CD14-positive monocyte (primary cell): ENCODE measurements around the gene BAZ2B. TPM values are rescaled to one million over a fixed set of nuclear protein-coding genes. Genes with fewer than 3 reads are reported as not detected.

Experiments
- DNase-seq, 3 donors: peaks; one replicate each; pipeline ENCODE4 v3.0.0-alpha.2; 2011 to 2022
- H2AFZ ChIP-seq: 2 replicates; pipeline ENCODE4 v1.6.0; 2012; ENCODE audit warnings: mild to moderate bottlenecking, low read depth, low read length, inconsistent platforms; ENCODE audit not compliant: insufficient read depth, poor library complexity, severe bottlenecking
- H3K27ac ChIP-seq, 2 donors: 1 replicate in 1 of 2; 2 replicates in 1 of 2; pipeline ENCODE4 v1.5.1; 2012 to 2013; ENCODE audit warnings: low read length in 2 of 2, control low read depth in 1 of 2, inconsistent platforms in 1 of 2, low read depth in 1 of 2, mild to moderate bottlenecking in 1 of 2
- H3K27me3 ChIP-seq, 2 donors: one replicate each; pipeline versions ENCODE4 v1.6.0 to v1.6.1; 2011 to 2013; ENCODE audit warnings: low read length in 2 of 2; ENCODE audit not compliant: control insufficient read depth in 2 of 2, insufficient read depth in 2 of 2
- H3K36me3 ChIP-seq, 2 donors: replicated peaks in 1 of 2; 1 replicate in 1 of 2; 2 replicates in 1 of 2; pipeline versions ENCODE4 v1.5.1 to v1.6.1; 2012 to 2013; ENCODE audit warnings: low read length in 2 of 2, control low read depth in 1 of 2, inconsistent platforms in 1 of 2, mild to moderate bottlenecking in 1 of 2; ENCODE audit not compliant: insufficient read depth in 2 of 2, control insufficient read depth in 1 of 2
- H3K4me1 ChIP-seq, 2 donors: 1 replicate in 1 of 2; 2 replicates in 1 of 2; pipeline versions ENCODE4 v1.5.1 to v1.6.1; 2012 to 2013; ENCODE audit warnings: low read length in 2 of 2, control low read depth in 1 of 2, inconsistent platforms in 1 of 2, mild to moderate bottlenecking in 1 of 2, moderate library complexity in 1 of 2; ENCODE audit not compliant: insufficient read depth in 2 of 2, control insufficient read depth in 1 of 2
- H3K4me2 ChIP-seq: replicated peaks from 2 replicates; pipeline ENCODE3; 2012; ENCODE audit warnings: low read length, moderate library complexity, mild to moderate bottlenecking; ENCODE audit not compliant: poor library complexity, severe bottlenecking; ENCODE audit errors: extremely low read depth
- H3K4me3 ChIP-seq, 3 experiments: fragments of 200-600 bp in 1 of 3; sonication (generic) in 1 of 3; replicated peaks in 1 of 3; 1 replicate in 2 of 3; 2 replicates in 1 of 3; pipeline ENCODE4 v1.5.1; 2011 to 2013; ENCODE audit warnings: low read length in 3 of 3, mild to moderate bottlenecking in 3 of 3, control low read depth in 2 of 3, low read depth in 2 of 3, inconsistent platforms in 1 of 3, moderate library complexity in 1 of 3
- H3K79me2 ChIP-seq: 2 replicates; pipeline ENCODE4 v1.6.0; 2012; ENCODE audit warnings: mild to moderate bottlenecking, control low read depth, inconsistent platforms, low read length, moderate library complexity; ENCODE audit not compliant: insufficient read depth
- H3K9ac ChIP-seq: 2 replicates; pipeline ENCODE4 v1.6.0; 2017; ENCODE audit warnings: low read length, mild to moderate bottlenecking; ENCODE audit not compliant: insufficient read depth, poor library complexity, severe bottlenecking
- H3K9me3 ChIP-seq, 2 donors: replicated peaks in 1 of 2; 1 replicate in 1 of 2; 2 replicates in 1 of 2; pipeline versions ENCODE4 v1.5.1 to v1.6.1; 2012 to 2013; ENCODE audit warnings: low read length in 2 of 2, control low read depth in 1 of 2; ENCODE audit not compliant: control insufficient read depth in 1 of 2, insufficient read depth in 1 of 2
- H4K20me1 ChIP-seq: 2 replicates; pipeline ENCODE4 v1.6.0; 2012; ENCODE audit warnings: mild to moderate bottlenecking, low read length, control low read depth, moderate library complexity; ENCODE audit not compliant: insufficient read depth
- H3K27ac Mint-ChIP-seq, 7 donors: one replicate each; pipeline ENCODE4 v1.8.0; 2020; ENCODE audit warnings: mild to moderate bottlenecking in 7 of 7, mixed read lengths in 7 of 7, moderate library complexity in 6 of 7, inconsistent platforms in 2 of 7
- H3K27me3 Mint-ChIP-seq, 3 donors: one replicate each; pipeline ENCODE4 v1.8.0; 2021 to 2022; ENCODE audit warnings: low read depth in 3 of 3, mild to moderate bottlenecking in 3 of 3, mixed read lengths in 3 of 3, moderate library complexity in 3 of 3, inconsistent platforms in 1 of 3
- H3K36me3 Mint-ChIP-seq, 2 donors: one replicate each; pipeline ENCODE4 v1.8.0; 2020; ENCODE audit warnings: mixed read lengths in 2 of 2, inconsistent platforms in 1 of 2, mild to moderate bottlenecking in 1 of 2
- H3K4me1 Mint-ChIP-seq: one replicate; pipeline ENCODE4 v1.8.0; 2020; ENCODE audit warnings: mild to moderate bottlenecking, mixed read lengths
- H3K4me3 Mint-ChIP-seq, 2 donors: one replicate each; pipeline ENCODE4 v1.8.0; 2020; ENCODE audit warnings: mild to moderate bottlenecking in 2 of 2, mixed read lengths in 2 of 2, moderate library complexity in 1 of 2
- H3K9me3 Mint-ChIP-seq, 7 donors: one replicate each; pipeline ENCODE4 v1.8.0; 2020 to 2022; ENCODE audit warnings: mixed read lengths in 7 of 7, mild to moderate bottlenecking in 6 of 7, moderate library complexity in 6 of 7, inconsistent platforms in 2 of 7
- CTCF ChIP-seq: fragments of 200-600 bp; IDR thresholded peaks from one replicate; pipeline ENCODE4 v1.8.0; 2022; ENCODE audit warnings: antibody characterized with exemption, mild to moderate bottlenecking
- WGBS: methylation state at CpG from one replicate; pipeline ENCODE4 v1.1.5; 2013; ENCODE audit warnings: missing lambda C conversion rate; ENCODE audit not compliant: insufficient coverage; 5-methylcytosine and 5-hydroxymethylcytosine counted together
- intact Hi-C, 2 donors: fragments of 100-400 bp; cut with micrococcal nuclease; formaldehyde crosslinking; loops; one replicate each; pipeline versions ENCODE4 v1.15.0 to v1.15.1; 2023
- polyA plus RNA-seq, 3 donors: library from polyadenylated mRNA; depleted of rRNA in 1 of 3; unstranded in 2 of 3; stranded (reverse) in 1 of 3; fragments of 300-500 nt in 2 of 3; fragments of >200 nt in 1 of 3; fragmentation: Illumina TruSeq in 2 of 3; gene quantifications; 1 replicate in 2 of 3; 2 replicates in 1 of 3; pipeline ENCODE4 v1.2.3, GENCODE V29; 2012 to 2021

BAZ2B gene
- polyA plus RNA-seq, 3 donors: 12.9 to 34.2 (median 31.6) TPM

- TF ChIP-seq CTCF: no peak
- peak overlapping the region in 2 of 7 donors; percentile 9 to 19 for H3K27ac Mint-ChIP-seq
These were observed 293.9 kb downstream of the BAZ2B start for GRCh38 chr2:159322419-159322818.

GRCh38 chr2:159317392-159318088 is 298.8 kb downstream of the BAZ2B start:
- Histone ChIP-seq H3K36me3 (peaks cover 18 to 58% of the 10 kb centered on the region in 2 donors), H3K4me2 (no peak overlapping the region), H3K27ac (no peak overlapping the region), H3K27me3 (no peaks in the 10 kb centered on the region), H4K20me1 (no peaks in the 10 kb centered on the region), H2AFZ (no peak overlapping the region), H3K4me1 (peaks cover 0 to under 1% of the 10 kb centered on the region in 2 donors), H3K9me3 (no peaks in the 10 kb centered on the region), H3K79me2 (no peaks in the 10 kb centered on the region), H3K9ac (no peak overlapping the region), H3K4me3 (no peak overlapping the region)
- no peak for DNase-seq
- H3K4me1 Mint-ChIP-seq: no peaks in the 10 kb centered on the region
- peaks cover 3 to 7% (median 5%) of the 10 kb centered on the region in 7 donors for H3K9me3 Mint-ChIP-seq
- intact Hi-C loops: no loop called here
- H3K4me3 Mint-ChIP-seq: no peak overlapping the region
- H3K27me3 Mint-ChIP-seq: peaks cover 0 to 3% (median 0%) of the 10 kb centered on the region in 3 donors
- peaks cover 54 to 67% of the 10 kb centered on the region in 2 donors for H3K36me3 Mint-ChIP-seq
- 83% methylated on average over 2 of the region's 3 CpGs for WGBS
- no peak for TF ChIP-seq CTCF
- H3K27ac Mint-ChIP-seq: no peak overlapping the region

More at GRCh38 chr2:159322419-159322818, 293.9 kb downstream of the BAZ2B start:
- Histone ChIP-seq H2AFZ (no peak overlapping the region), H3K4me3 (no peak overlapping the region), H3K36me3 (peaks cover 19 to 67% of the 10 kb centered on the region in 2 donors), H3K9ac (no peak overlapping the region), H3K27me3 (no peaks in the 10 kb centered on the region), H3K4me2 (no peak overlapping the region), H3K79me2 (no peaks in the 10 kb centered on the region), H4K20me1 (no peaks in the 10 kb centered on the region), H3K27ac (no peak overlapping the region), H3K4me1 (peaks cover 22 to 35% of the 10 kb centered on the region in 2 donors), H3K9me3 (no peaks in the 10 kb centered on the region)
- no peak for DNase-seq
- Mint-ChIP-seq H3K27me3 (no peaks in the 10 kb centered on the region), H3K36me3 (peaks cover 48 to 56% of the 10 kb centered on the region in 2 donors), H3K4me1 (peaks cover 25% of the 10 kb centered on the region), H3K4me3 (no peak overlapping the region), H3K9me3 (peaks cover 0 to 3% (median 0%) of the 10 kb centered on the region in 7 donors)
- intact Hi-C loops: no loop called here
